NCI-H774 (cell line): ENCODE measurements around the gene GRIK4.

Experiments used
- DNase-seq: peaks from one replicate; lab custom pipeline; 2025; lab: John Stamatoyannopoulos, UW

GRIK4 gene

DNA sequence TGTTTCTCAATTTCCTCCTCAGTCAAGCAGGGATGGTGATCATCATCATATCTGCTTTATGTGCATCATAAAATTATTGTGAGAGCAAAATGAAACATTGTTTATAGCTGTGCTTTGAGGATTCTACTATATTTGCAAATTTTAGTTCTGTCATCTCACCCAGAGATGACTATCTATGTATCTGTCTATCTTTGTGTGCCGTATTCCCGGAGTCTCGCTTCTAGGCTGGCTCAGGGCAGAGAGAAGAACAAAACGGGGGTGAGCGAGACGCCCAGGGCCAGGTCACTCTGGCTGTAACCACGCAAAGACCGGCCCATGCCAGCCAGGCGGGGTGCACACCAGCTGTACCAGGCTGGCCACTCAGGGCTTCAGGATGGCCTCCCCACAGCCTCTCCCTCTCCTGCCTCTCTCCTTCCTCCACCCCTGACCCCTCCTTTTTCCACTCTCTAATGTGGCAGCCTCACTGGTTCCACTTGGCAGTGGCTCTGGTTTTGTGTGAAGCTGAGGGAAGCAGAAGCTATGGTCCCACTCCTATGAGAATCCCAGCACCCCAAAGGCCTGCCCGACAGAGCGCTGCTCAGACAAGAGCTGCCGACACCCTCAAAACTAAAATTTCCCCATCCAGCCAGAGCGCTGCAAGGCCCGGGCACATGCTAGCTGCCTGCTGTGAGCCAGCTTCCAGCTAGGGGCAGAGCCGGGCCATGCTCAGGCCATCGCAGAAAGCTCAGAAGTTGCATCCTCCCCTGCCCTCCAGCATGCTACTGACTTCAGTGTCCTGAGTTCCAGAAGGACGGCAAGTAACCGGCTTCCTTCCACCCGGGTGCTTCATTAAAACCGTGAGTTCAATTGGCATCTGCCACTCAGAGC is 372.8 kb downstream of the GRIK4 start:
- no peak for DNase-seq

GRCh38 chr11:120890609-120891320 is 379.2 kb downstream of the GRIK4 start:
- no peak for DNase-seq

- DNase-seq: no peak
Observed at GRCh38 chr11:120893440-120894201, 382.1 kb downstream of the GRIK4 start.

- no peak for DNase-seq
Observed at GRCh38 chr11:120894202-120894985, 382.8 kb downstream of the GRIK4 start.

- no peak for DNase-seq
Observed at GRCh38 chr11:120896687-120897086, 385.1 kb downstream of the GRIK4 start.

DNA sequence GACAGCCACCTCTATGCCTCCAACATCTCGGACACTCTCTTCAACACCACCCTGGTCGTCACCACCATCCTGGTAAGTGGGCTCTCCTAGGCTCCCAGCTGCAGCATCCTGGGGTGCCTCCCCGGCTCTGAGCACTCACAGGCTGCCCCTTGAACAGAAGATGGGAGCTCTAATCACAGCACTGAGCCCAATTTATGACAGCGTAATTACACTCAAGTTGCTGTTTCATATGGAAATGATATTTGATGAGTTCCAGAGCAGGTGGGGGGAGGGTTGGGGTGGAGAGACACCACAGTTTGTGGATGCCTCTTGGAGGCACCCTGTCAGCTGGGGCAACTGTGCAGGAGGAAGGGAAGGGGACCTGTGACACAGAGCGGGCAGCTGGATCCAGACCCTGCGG is 387.0 kb downstream of the GRIK4 start:
- DNase-seq: no peak

GRCh38 chr11:120899720-120900119 is 388.2 kb downstream of the GRIK4 start:
- no peak for DNase-seq

- DNase-seq: no peak
Observed at GRCh38 chr11:120900643-120901042, 389.1 kb downstream of the GRIK4 start.

DNA sequence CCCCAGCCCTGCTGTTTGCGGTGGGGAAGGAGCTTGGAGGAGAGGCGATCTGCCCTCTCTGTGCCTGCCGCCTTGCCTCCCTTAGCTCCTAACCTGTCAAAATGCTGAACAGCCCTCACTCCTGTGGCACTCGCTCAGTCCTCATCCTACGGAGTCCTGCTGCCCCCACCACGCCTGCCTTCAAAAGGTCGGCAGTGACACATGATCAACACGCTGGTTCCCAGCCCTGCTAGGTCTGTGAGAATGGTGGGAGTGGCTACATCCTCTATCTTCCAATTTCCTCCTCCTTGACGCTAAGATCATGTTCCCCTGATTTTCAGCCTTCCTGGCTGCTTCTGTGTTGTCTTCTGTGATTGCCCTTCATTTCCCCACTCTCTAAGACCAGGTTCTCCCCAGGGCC is 392.1 kb downstream of the GRIK4 start:
- no peak for DNase-seq

DNA sequence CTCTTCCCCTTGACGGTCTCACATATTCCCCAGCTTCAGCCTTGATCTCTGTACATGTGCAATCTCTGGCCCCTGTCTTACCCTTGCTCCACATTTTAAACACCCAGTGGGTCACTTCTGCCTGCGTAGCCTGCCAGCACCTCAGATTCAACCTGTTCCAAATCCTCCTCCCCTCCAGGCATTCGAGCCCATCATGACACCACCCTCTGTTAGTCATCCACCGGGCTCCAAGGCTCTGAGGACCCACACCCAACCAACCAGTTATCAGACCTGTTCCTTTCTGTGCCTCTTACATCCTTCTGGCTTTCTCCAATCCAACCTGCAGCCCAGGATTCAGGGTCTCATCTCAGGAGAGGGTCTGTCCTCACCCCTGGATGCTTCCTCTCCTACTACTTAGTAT is 392.6 kb downstream of the GRIK4 start:
- no peak for DNase-seq

GRCh38 chr11:120906766-120907165 is 395.2 kb downstream of the GRIK4 start:
- DNase-seq: no peak

GRCh38 chr11:120907971-120908370 is 396.4 kb downstream of the GRIK4 start:
- DNase-seq: no peak

- DNase-seq: no peak
Observed at GRCh38 chr11:120908461-120909181, 397.1 kb downstream of the GRIK4 start.

DNA sequence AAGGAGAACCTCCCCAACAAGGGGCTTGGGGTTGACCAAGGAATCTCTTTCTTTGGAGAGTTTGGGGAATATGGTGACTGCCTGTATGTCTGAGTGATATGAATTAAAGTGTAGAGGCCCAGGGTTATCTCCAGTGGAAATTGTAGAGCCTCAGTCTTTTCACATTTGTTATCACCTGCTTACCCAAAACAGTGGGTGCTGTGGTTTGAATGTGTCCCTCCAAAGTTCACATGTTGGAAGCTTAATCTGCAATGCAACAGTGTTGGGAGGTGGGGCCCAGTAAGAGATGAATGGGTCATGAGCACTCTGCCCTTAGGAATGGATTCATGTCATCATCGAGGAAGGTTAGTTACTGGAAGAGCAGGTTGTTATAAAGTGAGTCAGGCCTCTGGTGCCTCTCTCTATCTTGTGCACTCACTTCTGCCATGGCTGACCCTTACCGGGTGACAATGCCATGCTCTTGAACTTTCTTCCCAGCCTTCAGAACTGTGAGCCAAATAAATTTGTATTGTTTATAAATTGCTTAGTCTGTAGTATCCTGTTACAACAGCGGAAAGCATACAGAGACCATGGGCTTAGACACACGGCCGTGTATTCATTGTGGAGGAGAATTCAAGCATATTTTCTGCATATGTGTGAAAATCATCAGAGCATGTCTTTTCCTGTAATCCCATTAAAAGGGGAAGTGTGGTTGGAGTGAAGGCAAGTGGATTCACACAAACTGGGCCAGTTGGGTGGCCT is 398.3 kb downstream of the GRIK4 start:
- no peak for DNase-seq

GRCh38 chr11:120911943-120912342 is 400.4 kb downstream of the GRIK4 start:
- no peak for DNase-seq

DNA sequence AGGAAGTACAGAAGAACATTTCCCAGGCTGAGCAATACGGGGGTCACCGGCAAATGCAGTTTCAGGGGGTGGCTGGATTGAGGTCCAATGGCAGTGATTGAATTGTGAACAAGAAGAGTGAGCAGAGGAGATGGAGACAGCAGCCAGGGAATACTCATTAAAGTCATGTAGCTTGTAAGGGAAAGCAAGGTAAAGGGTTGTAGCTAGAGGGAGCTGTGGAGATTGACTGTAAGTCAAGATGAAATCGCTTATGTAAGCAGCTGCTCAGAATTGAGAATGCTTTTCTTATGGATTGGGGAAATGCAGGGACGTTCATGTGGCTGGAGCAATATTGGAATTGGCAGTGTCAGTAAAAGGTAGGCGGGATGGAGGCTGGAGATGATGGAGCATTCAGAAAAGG is 401.0 kb downstream of the GRIK4 start:
- peak; percentile 2 for DNase-seq

- DNase-seq: no peak
Observed at GRCh38 chr11:120912915-120913314, 401.4 kb downstream of the GRIK4 start.

GRCh38 chr11:120914021-120914420 is 402.5 kb downstream of the GRIK4 start:
- no peak for DNase-seq

DNA sequence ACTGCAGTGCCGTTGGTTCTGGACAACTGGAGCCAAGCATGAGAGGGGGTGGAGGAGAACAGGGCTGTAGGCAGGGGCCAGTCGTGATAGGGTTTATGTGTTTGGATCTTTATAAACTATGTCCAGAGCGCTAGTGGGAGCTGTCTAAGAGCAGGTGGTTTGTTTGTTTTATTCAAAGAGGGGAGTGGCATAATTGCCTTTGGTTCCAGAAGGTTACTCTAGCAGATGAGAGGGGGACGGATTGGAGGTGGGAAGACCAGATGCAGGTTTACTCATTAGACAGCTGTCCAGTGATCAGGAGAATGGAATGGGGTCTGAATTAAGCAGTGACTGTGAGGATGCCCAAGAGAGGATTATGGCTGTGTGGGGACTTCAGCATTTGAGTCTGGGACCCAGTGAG is 403.1 kb downstream of the GRIK4 start:
- DNase-seq: no peak

DNA sequence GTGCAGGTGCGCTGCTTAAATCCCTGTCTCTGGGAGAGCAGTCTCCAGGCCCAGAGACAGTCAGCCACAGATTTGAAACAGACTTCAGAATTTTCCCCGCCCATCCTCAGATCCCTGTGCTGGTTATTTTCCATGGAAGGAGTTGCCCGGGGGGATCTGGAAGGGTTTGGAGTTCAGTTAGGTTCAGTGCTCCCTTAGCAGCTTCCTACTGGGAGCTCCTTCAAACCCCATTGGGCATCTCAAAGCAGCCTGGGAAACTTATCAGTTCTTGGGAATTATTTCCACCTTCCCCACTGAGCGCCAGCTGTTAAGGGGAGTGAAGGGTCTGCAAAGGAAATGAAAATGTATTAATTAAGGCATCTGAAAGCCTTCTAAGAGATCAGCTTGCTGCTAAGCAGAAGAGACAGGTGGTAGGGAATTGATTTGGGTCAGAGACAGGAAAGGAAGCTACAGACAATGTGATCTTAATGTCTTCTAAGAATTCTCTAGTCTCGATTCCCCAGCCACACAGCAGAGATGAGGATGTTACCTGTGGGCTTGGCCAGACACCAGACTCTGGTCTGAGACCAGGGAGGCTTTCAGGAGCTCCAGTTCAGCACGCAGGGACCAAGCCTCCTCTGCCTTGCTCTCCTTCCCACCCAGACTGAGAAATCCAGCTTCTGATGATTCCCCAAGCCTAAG is 406.2 kb downstream of the GRIK4 start:
- no peak for DNase-seq
